ENCODE results near the gene MCFD2. TPM values are rescaled to one million over a fixed set of nuclear protein-coding genes. Genes with fewer than 3 reads are reported as not detected.

MCFD2 gene
- total RNA-seq, 1 experiment from 2014 or later, result 108 TPM

GRCh38 chr2:46942891-46943626, 27.5 kb upstream of the MCFD2 start:
- intact Hi-C loops (cut with micrococcal nuclease; ENCODE audit: unreplicated experiment), result loop anchor here (1.0 kb wide), 1 partner anchor 42 kb away; no protein-coding TSS in a partner anchor
- DNase-seq, result no peak
- Mint-ChIP-seq H3K4me3 (ENCODE audit: low read depth, unreplicated experiment) (peak overlapping the region; percentile 97), H3K9me3 (ENCODE audit: low read depth, unreplicated experiment) (no peaks in the 10 kb centered on the region), H3K27ac (ENCODE audit: unreplicated experiment) (no peak overlapping the region), H3K27me3 (ENCODE audit: unreplicated experiment) (no peaks in the 10 kb centered on the region), H3K4me1 (ENCODE audit: low read depth, unreplicated experiment) (peaks cover 30% of the 10 kb centered on the region), H3K36me3 (ENCODE audit: insufficient read depth, unreplicated experiment) (peaks cover 22% of the 10 kb centered on the region)
- TF ChIP-seq CTCF (IDR thresholded peaks at IDR 0.05; ENCODE audit: unreplicated experiment), result no peak
- BruUV-seq (replicated peaks), result no TSS peak
- CTCF ChIA-PET, result interaction anchor here (0.9 to 1.1 kb wide), 3 partner anchors 12 to 27 kb away, joined by 3 read pairs; no protein-coding TSS in a partner anchor

- H3K4me1 Mint-ChIP-seq (ENCODE audit: low read depth, unreplicated experiment), result peaks cover 30% of the 10 kb centered on the region
- peak; percentile 25 for DNase-seq
- no peaks in the 10 kb centered on the region for H3K27me3 Mint-ChIP-seq (ENCODE audit: unreplicated experiment)
- peaks cover 22% of the 10 kb centered on the region for H3K36me3 Mint-ChIP-seq (ENCODE audit: insufficient read depth, unreplicated experiment)
- H3K4me3 Mint-ChIP-seq (ENCODE audit: low read depth, unreplicated experiment), result peak overlapping the region; percentile 97
- intact Hi-C loops (cut with micrococcal nuclease; ENCODE audit: unreplicated experiment), result loop anchor here (1.0 kb wide), 1 partner anchor 43 kb away; no protein-coding TSS in a partner anchor
- BruUV-seq (replicated peaks), result no TSS peak
- no peaks in the 10 kb centered on the region for H3K9me3 Mint-ChIP-seq (ENCODE audit: low read depth, unreplicated experiment)
- no peak for TF ChIP-seq CTCF (IDR thresholded peaks at IDR 0.05; ENCODE audit: unreplicated experiment)
- CTCF ChIA-PET, result interaction anchor here (0.9 to 1.1 kb wide), 2 partner anchors 13 to 26 kb away, joined by 3 read pairs; no protein-coding TSS in a partner anchor
- H3K27ac Mint-ChIP-seq (ENCODE audit: unreplicated experiment), result peak overlapping the region; percentile 68
These were observed 26.5 kb upstream of the MCFD2 start for GRCh38 chr2:46942143-46942526.

- Mint-ChIP-seq H3K27me3 (ENCODE audit: unreplicated experiment) (no peaks in the 10 kb centered on the region), H3K36me3 (ENCODE audit: insufficient read depth, unreplicated experiment) (peaks cover 22% of the 10 kb centered on the region), H3K4me3 (ENCODE audit: low read depth, unreplicated experiment) (peak overlapping the region; percentile 97), H3K27ac (ENCODE audit: unreplicated experiment) (peak overlapping the region; percentile 95), H3K9me3 (ENCODE audit: low read depth, unreplicated experiment) (no peaks in the 10 kb centered on the region), H3K4me1 (ENCODE audit: low read depth, unreplicated experiment) (peaks cover 30% of the 10 kb centered on the region)
- intact Hi-C loops (cut with micrococcal nuclease; ENCODE audit: unreplicated experiment), result no loop called here
- no peak for TF ChIP-seq CTCF (IDR thresholded peaks at IDR 0.05; ENCODE audit: unreplicated experiment)
- no TSS peak for BruUV-seq (replicated peaks)
- CTCF ChIA-PET, result no interaction called here
- no peak for DNase-seq
These were observed 24.2 kb upstream of the MCFD2 start for GRCh38 chr2:46939626-46940359.

- H3K27me3 Mint-ChIP-seq (ENCODE audit: unreplicated experiment), result no peaks in the 10 kb centered on the region
- H3K27ac Mint-ChIP-seq (ENCODE audit: unreplicated experiment), result no peak overlapping the region
- no TSS peak for BruUV-seq (replicated peaks)
- H3K4me3 Mint-ChIP-seq (ENCODE audit: low read depth, unreplicated experiment), result no peak overlapping the region
- CTCF ChIA-PET, result no interaction called here
- H3K9me3 Mint-ChIP-seq (ENCODE audit: low read depth, unreplicated experiment), result no peaks in the 10 kb centered on the region
- H3K36me3 Mint-ChIP-seq (ENCODE audit: insufficient read depth, unreplicated experiment), result peaks cover 21% of the 10 kb centered on the region
- peak; percentile 43 for TF ChIP-seq CTCF (IDR thresholded peaks at IDR 0.05; ENCODE audit: unreplicated experiment)
- DNase-seq, result no peak
- intact Hi-C loops (cut with micrococcal nuclease; ENCODE audit: unreplicated experiment), result no loop called here
- H3K4me1 Mint-ChIP-seq (ENCODE audit: low read depth, unreplicated experiment), result peaks cover 15% of the 10 kb centered on the region
These were observed 21.9 kb upstream of the MCFD2 start for GRCh38 chr2:46937471-46937901.

All from Calu3 (cell line).